K562 (cell line): ENCODE data around the gene PTOV1. TPM values are rescaled to one million over a fixed set of nuclear protein-coding genes. Genes with fewer than 3 reads are reported as not detected.

Source experiments
- BMI1 ChIP-seq: fragments of 150-350 bp; IDR thresholded peaks from 2 replicates; pipeline ENCODE4 v1.6.1; 2014; ENCODE audit warnings: low read length
- FIP1L1 ChIP-seq: fragments of 200-400 bp; formaldehyde crosslinking; IDR thresholded peaks from 2 replicates; pipeline ENCODE4 v1.6.1; 2018; ENCODE audit warnings: mild to moderate bottlenecking, low read depth, low read length; ENCODE audit not compliant: poor library complexity, severe bottlenecking
- FUS ChIP-seq: fragments of 200-400 bp; formaldehyde crosslinking; optimal IDR thresholded peaks from 2 replicates; pipeline ENCODE3; 2017; ENCODE audit warnings: low read depth, low read length
- HDGF ChIP-seq: fragments of 450-650 bp; IDR thresholded peaks from 2 replicates; pipeline ENCODE4 v1.6.1; 2016
- HLTF ChIP-seq: fragments of 450-650 bp; IDR thresholded peaks from 2 replicates; pipeline ENCODE4 v1.6.1; 2016
- PCBP2 ChIP-seq: fragments of 200-400 bp; formaldehyde crosslinking; IDR thresholded peaks from 2 replicates; pipeline ENCODE4 v1.6.1; 2018; ENCODE audit warnings: low read length, low read depth, mild to moderate bottlenecking, moderate library complexity; ENCODE audit not compliant: poor library complexity, severe bottlenecking
- TAF1 ChIP-seq: IDR thresholded peaks from 2 replicates; pipeline ENCODE4 v1.6.1; 2011; ENCODE audit warnings: mild to moderate bottlenecking, low read length, moderate library complexity; ENCODE audit not compliant: insufficient read depth, control insufficient read depth, severe bottlenecking; ENCODE audit errors: extremely low read depth
- TOE1 ChIP-seq, 2 experiments: fragments of 450-650 bp in 1 of 2; sonication (generic) in 1 of 2; formaldehyde crosslinking in 1 of 2; IDR thresholded peaks; 2 replicates each; pipeline versions ENCODE4 v1.7.1 to v1.8.0; 2016 to 2022; ENCODE audit warnings: borderline replicate concordance in 2 of 2, mild to moderate bottlenecking in 2 of 2, antibody characterized with exemption in 1 of 2, inconsistent platforms in 1 of 2, low read depth in 1 of 2, missing genetic modification reagents in 1 of 2, moderate library complexity in 1 of 2
- polyA plus RNA-seq, 8 experiments: library from polyadenylated mRNA; depleted of rRNA in 4 of 8; stranded (reverse) in 5 of 8; unstranded in 3 of 8; fragments of >200 nt; fragmentation: Nextera tagmentation in 2 of 8; fragmentation: Illumina TruSeq in 1 of 8; extraction: Ambion mirVana in 2 of 8; extraction: Trizol in 1 of 8; gene quantifications; 2 replicates each; pipeline versions ENCODE4 v1.2.1 to v1.2.3, GENCODE V29; 2011 to 2014; ENCODE audit warnings: inconsistent platforms in 1 of 8, missing spikeins in 1 of 8
- total RNA-seq, 7 experiments: library from RNA; depleted of rRNA in 6 of 7; stranded (reverse); fragments of >200 nt in 6 of 7; fragmentation: Illumina TruSeq in 2 of 7; extraction: Trizol in 2 of 7; gene quantifications; 2 replicates each; pipeline versions ENCODE4 v1.2.1 to v1.2.3, GENCODE V29; 2011 to 2021; ENCODE audit warnings: low replicate concordance in 1 of 7
- TF ChIP-seq, protein P1 (sequence below): fragments of 450-650 bp; IDR thresholded peaks from 2 replicates; pipeline ENCODE4 v1.6.1; 2014; ENCODE audit warnings: low read depth, mild to moderate bottlenecking, moderate library complexity, borderline replicate concordance
- TF ChIP-seq, protein P2 (sequence below): fragments of 250-450 bp; sonication (Bioruptor Pico); IDR thresholded peaks from 2 replicates; pipeline ENCODE4 v1.4.0; 2020; ENCODE audit warnings: mild to moderate bottlenecking
- TF ChIP-seq, protein P3 (sequence below): fragments of 250-450 bp; sonication (Bioruptor Pico); IDR thresholded peaks from 2 replicates; pipeline ENCODE4 v1.8.0; 2021; ENCODE audit warnings: mild to moderate bottlenecking, moderate library complexity
- TF ChIP-seq, protein P4 (sequence below), 2 experiments: fragments of 250-450 bp in 1 of 2; fragments of 450-650 bp in 1 of 2; sonication (Bioruptor Pico) in 1 of 2; IDR thresholded peaks; 2 replicates each; pipeline versions ENCODE4 v1.6.1 to v1.8.0; 2016 to 2021; ENCODE audit warnings: mild to moderate bottlenecking in 2 of 2, moderate library complexity in 2 of 2, missing compliant biosample characterization in 1 of 2, missing genetic modification characterization in 1 of 2
- TF ChIP-seq, protein P5 (sequence below): fragments of 250-450 bp; sonication (Bioruptor Pico); IDR thresholded peaks from 2 replicates; pipeline ENCODE4 v1.4.0; 2020; ENCODE audit warnings: mild to moderate bottlenecking, moderate library complexity
- TF ChIP-seq, protein P6 (sequence below): sonication (generic); formaldehyde crosslinking; IDR thresholded peaks from 2 replicates; pipeline ENCODE4 v1.8.1; 2023; ENCODE audit warnings: mild to moderate bottlenecking, missing genetic modification reagents, moderate library complexity

The PTOV1 gene
- total and polyA plus RNA-seq, 9 of the 15 experiments (the other 6 are each of a cell fraction or from before 2014, with no cell fraction given), result 4.9 to 169 (median 43.5) TPM

DNA sequence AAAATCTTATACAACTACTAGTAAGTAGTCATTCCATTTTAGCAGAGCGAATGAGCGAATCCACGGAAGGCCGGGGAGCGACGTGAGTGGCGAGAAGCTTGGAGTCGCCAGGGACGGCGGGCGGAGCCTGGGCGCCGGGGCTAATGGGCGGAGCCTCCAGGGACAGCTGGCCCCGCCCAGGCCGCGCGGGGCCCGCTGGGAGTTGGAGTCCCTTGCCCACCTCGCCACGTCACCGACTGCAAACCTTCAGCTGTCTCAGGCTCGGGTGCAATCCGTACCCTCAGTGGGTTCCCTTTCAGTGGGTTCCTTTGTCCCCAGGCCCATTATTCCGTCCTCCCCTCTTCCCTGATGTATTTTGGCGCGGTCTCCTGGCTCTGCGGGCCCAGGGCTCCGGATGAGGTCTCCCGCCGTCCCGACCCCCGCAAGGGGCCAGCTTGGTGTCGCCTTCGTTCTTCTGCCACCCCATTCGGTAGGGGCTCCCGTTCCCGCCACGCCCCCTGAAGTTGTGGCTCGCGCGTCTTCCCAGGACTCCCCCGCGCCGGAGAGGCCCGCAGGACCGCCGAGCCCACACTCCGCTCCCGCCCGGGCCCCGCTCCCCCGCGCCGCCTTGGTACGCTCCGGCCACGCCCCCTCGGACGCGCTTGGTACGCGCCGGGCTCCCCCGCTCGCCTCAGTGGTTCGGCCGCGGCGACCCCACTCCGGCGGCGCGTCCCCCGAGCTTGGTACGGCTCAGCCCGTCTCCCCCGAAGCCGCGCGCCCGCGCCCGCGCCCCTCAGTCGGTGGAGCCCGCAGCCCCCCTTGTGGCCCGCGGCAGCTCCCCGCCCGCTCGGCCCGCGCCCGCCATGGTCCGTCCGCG lies at the start of gene PTOV1 (continued):
- TF ChIP-seq, protein P1, sequence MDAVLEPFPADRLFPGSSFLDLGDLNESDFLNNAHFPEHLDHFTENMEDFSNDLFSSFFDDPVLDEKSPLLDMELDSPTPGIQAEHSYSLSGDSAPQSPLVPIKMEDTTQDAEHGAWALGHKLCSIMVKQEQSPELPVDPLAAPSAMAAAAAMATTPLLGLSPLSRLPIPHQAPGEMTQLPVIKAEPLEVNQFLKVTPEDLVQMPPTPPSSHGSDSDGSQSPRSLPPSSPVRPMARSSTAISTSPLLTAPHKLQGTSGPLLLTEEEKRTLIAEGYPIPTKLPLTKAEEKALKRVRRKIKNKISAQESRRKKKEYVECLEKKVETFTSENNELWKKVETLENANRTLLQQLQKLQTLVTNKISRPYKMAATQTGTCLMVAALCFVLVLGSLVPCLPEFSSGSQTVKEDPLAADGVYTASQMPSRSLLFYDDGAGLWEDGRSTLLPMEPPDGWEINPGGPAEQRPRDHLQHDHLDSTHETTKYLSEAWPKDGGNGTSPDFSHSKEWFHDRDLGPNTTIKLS, result peak; percentile 100
- TF ChIP-seq BMI1 (no peak), FUS (no peak), HDGF (no peak), PCBP2 (no peak), TOE1 (IDR thresholded peaks at IDR 0.05; ENCODE audit: borderline replicate concordance) (peak; percentile 83; the same call in 1 of the 2 replicates), TOE1 (CRISPR knock-in tag; IDR thresholded peaks at IDR 0.05; ENCODE audit: borderline replicate concordance, low read depth) (no peak), HLTF (peak; percentile 86; the same call in 1 of the 2 replicates), TAF1 (peak; percentile 69), FIP1L1 (no peak)
- TF ChIP-seq, protein P2, sequence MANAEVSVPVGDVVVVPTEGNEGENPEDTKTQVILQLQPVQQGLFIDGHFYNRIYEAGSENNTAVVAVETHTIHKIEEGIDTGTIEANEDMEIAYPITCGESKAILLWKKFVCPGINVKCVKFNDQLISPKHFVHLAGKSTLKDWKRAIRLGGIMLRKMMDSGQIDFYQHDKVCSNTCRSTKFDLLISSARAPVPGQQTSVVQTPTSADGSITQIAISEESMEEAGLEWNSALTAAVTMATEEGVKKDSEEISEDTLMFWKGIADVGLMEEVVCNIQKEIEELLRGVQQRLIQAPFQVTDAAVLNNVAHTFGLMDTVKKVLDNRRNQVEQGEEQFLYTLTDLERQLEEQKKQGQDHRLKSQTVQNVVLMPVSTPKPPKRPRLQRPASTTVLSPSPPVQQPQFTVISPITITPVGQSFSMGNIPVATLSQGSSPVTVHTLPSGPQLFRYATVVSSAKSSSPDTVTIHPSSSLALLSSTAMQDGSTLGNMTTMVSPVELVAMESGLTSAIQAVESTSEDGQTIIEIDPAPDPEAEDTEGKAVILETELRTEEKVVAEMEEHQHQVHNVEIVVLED (CRISPR knock-in tag), result no peak
- TF ChIP-seq, protein P3, sequence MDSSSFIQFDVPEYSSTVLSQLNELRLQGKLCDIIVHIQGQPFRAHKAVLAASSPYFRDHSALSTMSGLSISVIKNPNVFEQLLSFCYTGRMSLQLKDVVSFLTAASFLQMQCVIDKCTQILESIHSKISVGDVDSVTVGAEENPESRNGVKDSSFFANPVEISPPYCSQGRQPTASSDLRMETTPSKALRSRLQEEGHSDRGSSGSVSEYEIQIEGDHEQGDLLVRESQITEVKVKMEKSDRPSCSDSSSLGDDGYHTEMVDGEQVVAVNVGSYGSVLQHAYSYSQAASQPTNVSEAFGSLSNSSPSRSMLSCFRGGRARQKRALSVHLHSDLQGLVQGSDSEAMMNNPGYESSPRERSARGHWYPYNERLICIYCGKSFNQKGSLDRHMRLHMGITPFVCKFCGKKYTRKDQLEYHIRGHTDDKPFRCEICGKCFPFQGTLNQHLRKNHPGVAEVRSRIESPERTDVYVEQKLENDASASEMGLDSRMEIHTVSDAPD (CRISPR knock-in tag), result no peak
- TF ChIP-seq, protein P4, sequence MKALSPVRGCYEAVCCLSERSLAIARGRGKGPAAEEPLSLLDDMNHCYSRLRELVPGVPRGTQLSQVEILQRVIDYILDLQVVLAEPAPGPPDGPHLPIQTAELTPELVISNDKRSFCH (CRISPR knock-in tag; IDR thresholded peaks at IDR 0.05), result no peak
- TF ChIP-seq, protein P4 (tag; IDR thresholded peaks at IDR 0.05), result 0 out of 2 replicates have a peak, but pooled peaks have one; percentile 17
- TF ChIP-seq, protein P5, sequence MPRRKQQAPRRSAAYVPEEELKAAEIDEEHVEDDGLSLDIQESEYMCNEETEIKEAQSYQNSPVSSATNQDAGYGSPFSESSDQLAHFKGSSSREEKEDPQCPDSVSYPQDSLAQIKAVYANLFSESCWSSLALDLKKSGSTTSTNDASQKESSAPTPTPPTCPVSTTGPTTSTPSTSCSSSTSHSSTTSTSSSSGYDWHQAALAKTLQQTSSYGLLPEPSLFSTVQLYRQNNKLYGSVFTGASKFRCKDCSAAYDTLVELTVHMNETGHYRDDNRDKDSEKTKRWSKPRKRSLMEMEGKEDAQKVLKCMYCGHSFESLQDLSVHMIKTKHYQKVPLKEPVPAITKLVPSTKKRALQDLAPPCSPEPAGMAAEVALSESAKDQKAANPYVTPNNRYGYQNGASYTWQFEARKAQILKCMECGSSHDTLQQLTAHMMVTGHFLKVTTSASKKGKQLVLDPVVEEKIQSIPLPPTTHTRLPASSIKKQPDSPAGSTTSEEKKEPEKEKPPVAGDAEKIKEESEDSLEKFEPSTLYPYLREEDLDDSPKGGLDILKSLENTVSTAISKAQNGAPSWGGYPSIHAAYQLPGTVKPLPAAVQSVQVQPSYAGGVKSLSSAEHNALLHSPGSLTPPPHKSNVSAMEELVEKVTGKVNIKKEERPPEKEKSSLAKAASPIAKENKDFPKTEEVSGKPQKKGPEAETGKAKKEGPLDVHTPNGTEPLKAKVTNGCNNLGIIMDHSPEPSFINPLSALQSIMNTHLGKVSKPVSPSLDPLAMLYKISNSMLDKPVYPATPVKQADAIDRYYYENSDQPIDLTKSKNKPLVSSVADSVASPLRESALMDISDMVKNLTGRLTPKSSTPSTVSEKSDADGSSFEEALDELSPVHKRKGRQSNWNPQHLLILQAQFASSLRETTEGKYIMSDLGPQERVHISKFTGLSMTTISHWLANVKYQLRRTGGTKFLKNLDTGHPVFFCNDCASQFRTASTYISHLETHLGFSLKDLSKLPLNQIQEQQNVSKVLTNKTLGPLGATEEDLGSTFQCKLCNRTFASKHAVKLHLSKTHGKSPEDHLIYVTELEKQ (CRISPR knock-in tag), result no peak
- TF ChIP-seq, protein P6, sequence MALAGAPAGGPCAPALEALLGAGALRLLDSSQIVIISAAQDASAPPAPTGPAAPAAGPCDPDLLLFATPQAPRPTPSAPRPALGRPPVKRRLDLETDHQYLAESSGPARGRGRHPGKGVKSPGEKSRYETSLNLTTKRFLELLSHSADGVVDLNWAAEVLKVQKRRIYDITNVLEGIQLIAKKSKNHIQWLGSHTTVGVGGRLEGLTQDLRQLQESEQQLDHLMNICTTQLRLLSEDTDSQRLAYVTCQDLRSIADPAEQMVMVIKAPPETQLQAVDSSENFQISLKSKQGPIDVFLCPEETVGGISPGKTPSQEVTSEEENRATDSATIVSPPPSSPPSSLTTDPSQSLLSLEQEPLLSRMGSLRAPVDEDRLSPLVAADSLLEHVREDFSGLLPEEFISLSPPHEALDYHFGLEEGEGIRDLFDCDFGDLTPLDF (CRISPR knock-in tag), result peak; percentile 90
